ENCODE results near the gene RIPK4.

RIPK4 gene

GRCh38 chr21:41741253-41742072 is 25.4 kb downstream of the RIPK4 start:
- peaks cover 16% of the 10 kb centered on the region for H3K9me3 ChIP-seq (ENCODE audit: severe bottlenecking)
- H3K27me3 ChIP-seq (ENCODE audit: insufficient read depth, low read depth, severe bottlenecking): no peaks in the 10 kb centered on the region
- H3K4me3 ChIP-seq (ENCODE audit: low read depth, low read length): no peak overlapping the region
- no peak overlapping the region for H3K27ac ChIP-seq
- TF ChIP-seq, protein P1, sequence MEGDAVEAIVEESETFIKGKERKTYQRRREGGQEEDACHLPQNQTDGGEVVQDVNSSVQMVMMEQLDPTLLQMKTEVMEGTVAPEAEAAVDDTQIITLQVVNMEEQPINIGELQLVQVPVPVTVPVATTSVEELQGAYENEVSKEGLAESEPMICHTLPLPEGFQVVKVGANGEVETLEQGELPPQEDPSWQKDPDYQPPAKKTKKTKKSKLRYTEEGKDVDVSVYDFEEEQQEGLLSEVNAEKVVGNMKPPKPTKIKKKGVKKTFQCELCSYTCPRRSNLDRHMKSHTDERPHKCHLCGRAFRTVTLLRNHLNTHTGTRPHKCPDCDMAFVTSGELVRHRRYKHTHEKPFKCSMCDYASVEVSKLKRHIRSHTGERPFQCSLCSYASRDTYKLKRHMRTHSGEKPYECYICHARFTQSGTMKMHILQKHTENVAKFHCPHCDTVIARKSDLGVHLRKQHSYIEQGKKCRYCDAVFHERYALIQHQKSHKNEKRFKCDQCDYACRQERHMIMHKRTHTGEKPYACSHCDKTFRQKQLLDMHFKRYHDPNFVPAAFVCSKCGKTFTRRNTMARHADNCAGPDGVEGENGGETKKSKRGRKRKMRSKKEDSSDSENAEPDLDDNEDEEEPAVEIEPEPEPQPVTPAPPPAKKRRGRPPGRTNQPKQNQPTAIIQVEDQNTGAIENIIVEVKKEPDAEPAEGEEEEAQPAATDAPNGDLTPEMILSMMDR (IDR thresholded peaks at IDR 0.05; ENCODE audit: low read depth, low read length): no peak
- no peak for DNase-seq
- peaks cover 41% of the 10 kb centered on the region for H3K36me3 ChIP-seq

DNA sequence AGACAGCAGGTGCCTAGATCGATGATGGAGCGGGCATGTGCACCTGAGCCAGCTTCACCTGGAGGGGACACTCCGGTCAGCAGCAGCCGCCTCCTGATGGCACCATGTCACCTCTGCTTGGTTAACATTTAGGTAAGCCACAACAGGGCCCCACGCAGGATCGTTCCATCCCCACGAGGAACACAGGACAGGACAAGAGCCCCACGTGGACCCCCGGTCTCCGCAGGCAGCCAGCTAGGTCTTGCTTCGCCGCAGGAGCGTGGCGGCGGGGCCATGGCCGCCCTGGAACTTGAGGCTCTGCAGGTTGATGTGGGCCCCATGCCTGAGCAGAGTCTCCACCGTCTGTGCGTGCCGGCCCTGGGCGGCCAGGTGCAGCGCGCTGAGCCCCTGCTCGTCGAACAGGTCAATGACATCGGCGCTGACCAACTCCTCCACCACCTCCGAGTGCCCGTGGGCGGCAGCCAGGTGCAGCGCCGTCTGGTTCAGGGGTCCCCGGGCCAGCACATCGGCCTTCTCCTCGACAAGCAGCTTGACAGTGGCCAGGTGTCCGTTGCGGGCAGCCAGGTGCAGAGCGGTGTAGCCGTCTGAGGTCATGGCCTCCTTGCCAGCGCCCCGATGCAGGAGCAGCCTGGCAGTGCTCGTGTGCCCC is 26.1 kb downstream of the RIPK4 start:
- no peak for DNase-seq
- Histone ChIP-seq H3K4me3 (ENCODE audit: low read depth, low read length) (no peak overlapping the region), H3K27me3 (ENCODE audit: insufficient read depth, low read depth, severe bottlenecking) (no peaks in the 10 kb centered on the region), H3K27ac (no peak overlapping the region), H3K36me3 (peaks cover 34% of the 10 kb centered on the region), H3K9me3 (ENCODE audit: severe bottlenecking) (peaks cover 21% of the 10 kb centered on the region)
- TF ChIP-seq, protein P1 (IDR thresholded peaks at IDR 0.05; ENCODE audit: low read depth, low read length): no peak

DNA sequence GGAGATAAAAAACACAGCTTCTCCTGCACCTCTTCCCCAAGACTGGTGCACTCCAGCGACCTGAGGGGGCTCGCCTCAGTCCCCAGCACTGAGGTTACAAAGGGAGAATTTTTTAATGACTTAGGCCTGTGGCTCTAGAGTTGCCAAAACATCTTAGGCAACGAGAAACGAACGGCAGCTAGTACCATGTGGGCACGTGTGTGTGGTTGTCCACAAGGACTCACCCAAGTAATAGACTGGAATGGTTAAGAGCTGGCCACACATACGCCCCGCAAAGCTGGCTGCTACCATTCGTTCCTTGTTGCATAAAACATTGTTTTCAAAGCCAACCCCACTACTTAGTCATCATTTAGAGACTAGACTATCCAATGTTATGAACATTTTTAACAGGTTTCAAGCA is 26.9 kb downstream of the RIPK4 start:
- H3K27me3 ChIP-seq (ENCODE audit: insufficient read depth, low read depth, severe bottlenecking): no peaks in the 10 kb centered on the region
- H3K27ac ChIP-seq: no peak overlapping the region
- TF ChIP-seq, protein P1 (IDR thresholded peaks at IDR 0.05; ENCODE audit: low read depth, low read length): no peak
- peaks cover 26% of the 10 kb centered on the region for H3K36me3 ChIP-seq
- H3K9me3 ChIP-seq (ENCODE audit: severe bottlenecking): peaks cover 27% of the 10 kb centered on the region
- no peak for DNase-seq
- H3K4me3 ChIP-seq (ENCODE audit: low read depth, low read length): no peak overlapping the region

GRCh38 chr21:41739011-41739410 is 27.8 kb downstream of the RIPK4 start:
- no peak overlapping the region for H3K4me3 ChIP-seq (ENCODE audit: low read depth, low read length)
- H3K36me3 ChIP-seq: peaks cover 26% of the 10 kb centered on the region
- no peak for DNase-seq
- no peak overlapping the region for H3K27ac ChIP-seq
- H3K27me3 ChIP-seq (ENCODE audit: insufficient read depth, low read depth, severe bottlenecking): peaks cover 1% of the 10 kb centered on the region
- TF ChIP-seq, protein P1 (IDR thresholded peaks at IDR 0.05; ENCODE audit: low read depth, low read length): no peak
- peaks cover 30% of the 10 kb centered on the region for H3K9me3 ChIP-seq (ENCODE audit: severe bottlenecking)

GRCh38 chr21:41737651-41738324 is 29.1 kb downstream of the RIPK4 start:
- no peak overlapping the region for H3K4me3 ChIP-seq (ENCODE audit: low read depth, low read length)
- no peak for DNase-seq
- H3K27me3 ChIP-seq (ENCODE audit: insufficient read depth, low read depth, severe bottlenecking): peaks cover 7% of the 10 kb centered on the region
- TF ChIP-seq, protein P1 (IDR thresholded peaks at IDR 0.05; ENCODE audit: low read depth, low read length): no peak
- H3K27ac ChIP-seq: no peak overlapping the region
- H3K36me3 ChIP-seq: peaks cover 26% of the 10 kb centered on the region
- peaks cover 41% of the 10 kb centered on the region for H3K9me3 ChIP-seq (ENCODE audit: severe bottlenecking)
